Memory B cell (primary cell): ENCODE measurements around the gene VMAC.

Experiments
- ATAC-seq: fragments of 150-1000 bp; cut with Tn5 transposase; 2 replicates; pipeline ENCODE4 v1.10.0; 2021; ENCODE audit warnings: low read depth, mild to moderate bottlenecking, moderate library complexity
- DNase-seq, 2 donors: peaks; one replicate each; pipeline ENCODE4 v3.0.0; 2022; ENCODE audit warnings: low spot score in 2 of 2
- H3K27ac Mint-ChIP-seq: one replicate; pipeline ENCODE4 v1.8.0; 2022; ENCODE audit warnings: mild to moderate bottlenecking, moderate library complexity, mixed read lengths
- H3K27me3 Mint-ChIP-seq: one replicate; pipeline ENCODE4 v1.8.0; 2022; ENCODE audit warnings: mixed read lengths
- H3K36me3 Mint-ChIP-seq: one replicate; pipeline ENCODE4 v1.8.0; 2022; ENCODE audit warnings: mild to moderate bottlenecking, mixed read lengths
- H3K4me1 Mint-ChIP-seq: one replicate; pipeline ENCODE4 v1.8.0; 2022; ENCODE audit warnings: mixed read lengths
- H3K4me3 Mint-ChIP-seq: one replicate; pipeline ENCODE4 v1.8.0; 2022; ENCODE audit warnings: mild to moderate bottlenecking, moderate library complexity, mixed read lengths
- H3K9me3 Mint-ChIP-seq: one replicate; pipeline ENCODE4 v1.8.0; 2022; ENCODE audit warnings: mixed read lengths

VMAC gene

DNA sequence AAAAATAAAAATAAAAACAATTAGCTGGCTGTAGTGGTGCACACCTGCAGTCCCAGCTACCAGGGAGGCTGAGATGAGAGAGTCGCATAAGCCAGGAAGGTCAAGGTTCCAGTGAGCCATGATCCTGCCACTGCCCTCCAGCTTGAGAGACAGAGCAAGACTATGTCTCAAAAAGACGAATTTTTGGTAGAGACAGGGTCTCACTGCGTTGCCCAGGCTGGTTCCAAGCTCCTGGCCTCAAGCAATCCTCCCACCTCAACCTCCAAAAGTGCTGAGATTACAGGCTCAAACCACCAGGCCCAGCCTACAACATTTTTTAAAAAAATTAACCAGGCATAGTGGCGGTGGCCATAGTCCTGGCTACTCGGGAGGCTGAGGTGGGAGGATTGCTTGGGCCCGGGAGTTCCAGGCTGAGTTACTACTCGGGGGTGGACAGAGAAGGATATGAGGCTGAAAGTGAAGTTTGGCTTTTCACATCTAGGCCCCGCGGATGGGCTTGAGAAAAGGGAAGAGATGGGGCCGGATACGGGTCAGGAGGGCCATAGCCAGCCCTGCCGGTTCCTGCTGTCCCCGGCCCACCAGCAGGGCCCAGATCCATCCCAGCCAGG, 11.3 kb upstream of the VMAC start:
- H3K27me3 Mint-ChIP-seq: peaks cover 5% of the 10 kb centered on the region
- DNase-seq: no peak
- peaks cover 5% of the 10 kb centered on the region for H3K36me3 Mint-ChIP-seq
- no peak overlapping the region for H3K4me3 Mint-ChIP-seq
- peaks cover 7% of the 10 kb centered on the region for H3K4me1 Mint-ChIP-seq
- H3K9me3 Mint-ChIP-seq: no peaks in the 10 kb centered on the region
- ATAC-seq: no peak
- no peak overlapping the region for H3K27ac Mint-ChIP-seq

DNA sequence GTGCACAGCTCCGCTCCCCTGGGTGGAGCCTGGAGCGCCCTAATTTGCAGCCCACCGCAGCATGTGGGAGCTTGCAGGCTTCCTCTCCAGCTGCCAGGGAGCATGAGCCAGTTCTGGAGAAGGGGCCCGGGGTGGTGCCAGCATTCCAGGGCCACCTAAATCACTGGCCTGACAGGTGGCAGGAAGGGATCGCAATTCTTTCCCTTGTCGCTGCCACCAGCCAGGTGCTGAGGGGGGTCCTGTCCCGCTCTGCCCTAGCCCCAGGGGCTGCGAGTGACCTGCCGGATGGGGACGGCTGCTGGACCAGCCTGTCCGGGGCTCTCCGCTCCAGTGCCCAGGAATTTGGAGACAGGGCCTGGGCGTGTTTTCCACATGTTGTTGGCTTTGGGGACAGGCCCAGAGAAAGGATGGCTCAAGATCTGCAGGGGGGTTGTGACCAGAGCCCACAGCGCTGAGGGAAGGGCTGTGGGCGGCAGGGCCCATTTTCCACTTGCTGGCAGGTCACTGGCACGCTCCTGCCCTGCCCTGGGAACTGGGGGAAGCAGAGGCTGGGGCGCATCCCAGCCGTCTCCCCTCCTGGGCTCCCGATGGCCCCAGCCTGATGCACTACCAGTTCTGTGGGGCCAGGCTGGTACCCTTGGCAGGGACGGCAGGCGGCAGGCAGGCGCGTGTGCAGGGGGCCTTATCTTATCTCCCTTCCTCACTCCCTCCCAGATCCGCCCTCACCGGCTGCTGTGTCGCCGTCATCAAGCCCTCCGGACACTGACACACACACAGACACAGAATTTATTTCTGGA, 10.6 kb upstream of the VMAC start:
- H3K9me3 Mint-ChIP-seq: no peaks in the 10 kb centered on the region
- H3K4me3 Mint-ChIP-seq: no peak overlapping the region
- DNase-seq (no peak), ATAC-seq (no peak)
- peaks cover 5% of the 10 kb centered on the region for H3K27me3 Mint-ChIP-seq
- H3K4me1 Mint-ChIP-seq: peaks cover 7% of the 10 kb centered on the region
- peaks cover 5% of the 10 kb centered on the region for H3K36me3 Mint-ChIP-seq
- no peak overlapping the region for H3K27ac Mint-ChIP-seq

DNA sequence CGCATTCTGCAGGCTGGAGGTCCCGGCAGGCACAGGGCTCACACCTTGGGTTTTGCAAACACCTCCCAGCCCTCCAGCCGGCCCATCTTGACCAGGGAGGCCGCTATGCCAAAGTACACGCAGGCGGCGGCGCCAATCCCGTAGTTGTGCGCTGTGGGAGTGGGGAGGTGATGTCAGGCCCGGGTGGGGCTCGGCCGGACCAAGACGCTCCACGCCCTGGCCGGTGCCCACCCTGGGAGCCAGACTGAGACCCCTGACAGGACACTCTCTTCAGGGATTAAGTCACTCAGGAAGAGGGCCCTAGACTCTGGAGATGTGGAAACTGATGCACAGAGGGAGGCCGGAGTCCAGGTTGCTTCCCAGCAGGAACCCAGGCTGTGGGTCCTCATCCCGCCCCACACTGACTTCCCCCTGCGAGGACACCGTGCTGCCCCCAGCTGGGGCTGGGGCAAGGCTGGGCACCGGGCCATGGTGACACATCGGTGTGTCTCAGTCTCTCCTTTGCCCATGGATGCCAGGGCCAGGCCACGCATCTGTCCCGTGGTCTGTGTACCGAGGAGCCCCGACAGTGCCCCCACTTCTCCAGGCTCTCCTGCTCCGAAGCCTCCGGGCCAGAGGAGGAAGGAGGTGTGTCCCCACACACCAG, 9.8 kb upstream of the VMAC start:
- Mint-ChIP-seq H3K4me3 (no peak overlapping the region), H3K9me3 (no peaks in the 10 kb centered on the region), H3K36me3 (peaks cover 5% of the 10 kb centered on the region), H3K27me3 (peaks cover under 1% of the 10 kb centered on the region), H3K4me1 (peaks cover 8% of the 10 kb centered on the region), H3K27ac (no peak overlapping the region)
- DNase-seq: no peak
- ATAC-seq: no peak

DNA sequence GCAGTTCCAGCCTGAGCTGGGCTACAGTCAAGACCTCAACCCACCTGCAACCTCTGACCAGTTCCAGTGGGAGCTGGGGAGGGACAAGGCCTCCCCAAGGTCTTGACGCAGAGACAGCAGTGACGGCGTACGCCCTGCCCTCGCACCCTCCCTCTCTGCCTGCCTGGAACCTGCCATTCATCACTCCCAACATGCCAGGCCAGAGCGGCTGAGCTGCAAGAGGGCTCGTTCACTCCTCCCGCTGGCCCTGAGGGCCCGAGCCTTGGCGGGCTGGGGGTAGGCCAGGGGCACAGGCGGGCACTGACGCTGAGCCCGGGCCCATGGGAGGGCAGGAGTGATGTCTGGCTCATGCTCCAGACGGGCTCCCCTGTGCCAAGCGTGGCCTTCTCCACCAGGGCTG, 9.3 kb upstream of the VMAC start:
- no peak for DNase-seq
- Mint-ChIP-seq H3K4me3 (no peak overlapping the region), H3K36me3 (peaks cover 9% of the 10 kb centered on the region), H3K27ac (no peak overlapping the region), H3K27me3 (no peaks in the 10 kb centered on the region), H3K9me3 (no peaks in the 10 kb centered on the region), H3K4me1 (peaks cover 13% of the 10 kb centered on the region)
- no peak for ATAC-seq

DNA sequence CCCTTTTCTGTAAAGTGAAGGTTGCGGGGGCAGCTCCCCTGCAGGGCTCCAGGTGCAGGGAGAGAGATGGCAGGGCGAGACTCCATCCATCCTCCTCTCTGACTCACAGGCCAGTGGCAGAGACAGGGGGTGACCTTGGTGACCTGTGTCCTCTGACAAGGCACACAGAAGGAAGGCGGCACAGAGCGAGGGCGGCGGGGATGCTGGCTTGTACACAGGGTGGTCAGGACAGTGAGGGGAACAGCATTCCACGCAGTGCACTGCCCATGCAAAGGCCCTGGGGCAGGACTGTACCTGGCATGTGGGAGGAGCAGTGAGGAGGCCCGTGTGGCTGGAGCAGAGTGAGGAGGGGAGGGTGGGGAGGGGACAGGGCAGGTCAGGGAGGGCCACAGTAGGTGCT, 8.8 kb upstream of the VMAC start:
- DNase-seq: no peak
- Mint-ChIP-seq H3K27ac (no peak overlapping the region), H3K4me1 (peaks cover 13% of the 10 kb centered on the region), H3K27me3 (no peaks in the 10 kb centered on the region), H3K36me3 (peaks cover 9% of the 10 kb centered on the region), H3K9me3 (no peaks in the 10 kb centered on the region), H3K4me3 (no peak overlapping the region)
- no peak for ATAC-seq

DNA sequence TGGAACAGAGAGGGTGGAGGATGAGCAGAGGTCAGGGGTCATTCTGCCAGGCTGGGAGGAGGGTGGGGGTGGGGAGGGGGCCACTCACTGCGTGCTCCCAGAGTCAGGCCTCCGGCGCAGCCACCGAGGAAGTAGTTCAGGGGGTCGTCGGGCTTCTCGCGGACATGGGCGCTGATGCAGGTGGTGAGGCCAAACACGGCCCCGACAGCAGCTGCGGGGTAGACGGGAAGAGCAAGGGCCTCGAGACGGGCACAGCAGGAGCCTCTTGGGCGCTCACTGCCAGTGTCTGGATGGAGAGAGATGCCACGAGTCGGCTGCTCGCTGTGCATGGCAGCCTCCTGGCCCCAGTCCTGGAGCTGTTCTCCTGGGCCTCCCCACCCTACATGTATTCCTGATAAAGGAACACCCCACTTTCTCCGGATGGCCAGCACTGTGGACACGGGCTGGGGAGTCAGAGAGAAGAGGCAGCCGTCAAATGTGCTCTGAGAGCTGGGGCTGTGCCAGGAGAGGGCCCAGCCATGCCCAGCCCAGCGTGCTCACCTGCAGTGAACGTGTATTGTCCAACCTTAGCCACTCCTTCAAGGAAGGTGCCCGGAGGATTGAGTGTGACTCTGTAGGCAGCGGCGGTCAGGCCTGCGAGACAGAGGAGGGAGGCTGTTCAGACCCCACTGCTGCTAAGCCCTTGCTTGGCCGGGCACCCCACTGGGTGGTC, 8.2 kb upstream of the VMAC start:
- peaks cover 12% of the 10 kb centered on the region for H3K36me3 Mint-ChIP-seq
- no peaks in the 10 kb centered on the region for H3K27me3 Mint-ChIP-seq
- no peak overlapping the region for H3K27ac Mint-ChIP-seq
- peaks cover 16% of the 10 kb centered on the region for H3K4me1 Mint-ChIP-seq
- DNase-seq (no peak), ATAC-seq (no peak)
- no peaks in the 10 kb centered on the region for H3K9me3 Mint-ChIP-seq
- H3K4me3 Mint-ChIP-seq: no peak overlapping the region

DNA sequence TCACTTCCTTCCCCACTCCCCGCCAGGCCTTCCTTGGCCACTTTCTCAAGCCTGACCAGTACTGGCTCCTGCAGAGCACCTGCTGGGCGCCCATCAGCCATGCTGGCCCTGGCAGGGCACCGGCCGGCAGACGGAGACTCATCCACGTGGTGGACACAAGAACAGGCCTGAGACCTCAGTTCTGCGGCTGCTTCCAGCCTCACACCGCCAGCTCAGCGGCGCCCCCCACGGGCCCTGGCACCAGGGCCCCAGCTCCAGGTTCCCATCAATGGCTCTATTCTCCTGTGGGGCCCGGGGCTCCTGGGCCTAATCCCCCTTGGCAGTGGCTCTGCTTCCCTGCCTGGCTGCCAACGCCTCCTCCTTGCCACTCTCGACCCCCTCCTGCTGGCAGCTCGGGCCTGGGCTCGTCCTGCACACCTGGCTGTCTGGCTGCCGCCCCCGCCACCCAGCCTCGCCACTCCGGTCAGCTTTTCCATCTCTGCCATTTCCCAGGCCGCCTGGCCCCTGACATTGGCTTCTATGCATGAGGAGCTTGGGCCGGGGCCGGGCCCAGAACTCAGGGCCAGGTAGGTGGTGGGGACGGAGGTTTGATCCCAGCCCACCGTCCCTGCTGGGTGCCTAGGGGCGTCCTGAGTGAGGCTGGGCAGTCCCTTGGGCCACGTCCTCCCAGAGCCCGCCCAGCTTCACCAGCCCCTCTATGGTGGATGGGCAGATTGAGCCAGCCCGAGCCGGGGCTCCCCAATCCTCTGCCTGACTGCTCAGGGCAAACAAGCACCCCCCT, 7.3 kb upstream of the VMAC start:
- peaks cover 12% of the 10 kb centered on the region for H3K36me3 Mint-ChIP-seq
- H3K9me3 Mint-ChIP-seq: no peaks in the 10 kb centered on the region
- H3K27me3 Mint-ChIP-seq: no peaks in the 10 kb centered on the region
- ATAC-seq (no peak), DNase-seq (no peak)
- H3K27ac Mint-ChIP-seq: no peak overlapping the region
- H3K4me3 Mint-ChIP-seq: no peak overlapping the region
- H3K4me1 Mint-ChIP-seq: peaks cover 13% of the 10 kb centered on the region

DNA sequence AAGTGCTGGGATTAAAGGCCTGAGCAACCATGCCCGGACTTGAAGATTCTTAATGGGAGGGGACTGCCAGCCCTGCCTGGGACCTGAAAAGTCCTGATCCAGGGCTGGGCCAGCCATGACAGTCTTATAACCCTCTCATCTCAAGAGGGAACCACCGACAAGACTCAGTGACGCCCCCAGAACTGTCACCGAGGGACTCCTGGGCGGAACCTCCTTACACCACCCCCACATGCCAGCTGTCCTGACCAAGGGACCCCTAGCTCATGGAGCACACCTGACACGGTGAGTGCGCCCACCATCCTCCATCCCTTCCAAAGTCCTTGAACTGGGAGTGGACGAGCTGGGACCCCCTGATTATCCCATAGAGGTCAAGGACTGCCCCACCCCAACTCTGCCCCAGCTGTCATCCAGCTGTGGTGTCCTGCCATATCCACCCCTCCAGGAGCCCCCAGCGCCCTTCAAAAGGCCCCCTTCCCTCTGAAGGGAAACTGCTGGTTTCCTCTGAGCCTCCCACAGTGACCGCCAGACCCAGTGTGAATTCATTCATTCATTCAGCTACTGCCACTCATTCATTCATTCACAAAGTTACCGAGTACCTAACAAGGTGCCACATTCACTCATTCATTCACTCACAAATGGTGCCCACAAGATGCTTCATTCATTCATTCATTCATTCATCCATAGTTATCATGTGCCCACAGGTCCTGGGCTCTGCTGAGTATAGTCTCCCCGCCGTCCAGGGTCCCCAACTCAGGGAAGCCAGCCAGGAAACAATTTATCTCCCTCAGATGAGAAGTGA, 4.7 kb upstream of the VMAC start:
- no peak overlapping the region for H3K4me3 Mint-ChIP-seq
- no peak for DNase-seq
- peaks cover 14% of the 10 kb centered on the region for H3K36me3 Mint-ChIP-seq
- H3K27me3 Mint-ChIP-seq: no peaks in the 10 kb centered on the region
- H3K9me3 Mint-ChIP-seq: no peaks in the 10 kb centered on the region
- H3K27ac Mint-ChIP-seq: no peak overlapping the region
- H3K4me1 Mint-ChIP-seq: peaks cover 19% of the 10 kb centered on the region
- no peak for ATAC-seq

DNA sequence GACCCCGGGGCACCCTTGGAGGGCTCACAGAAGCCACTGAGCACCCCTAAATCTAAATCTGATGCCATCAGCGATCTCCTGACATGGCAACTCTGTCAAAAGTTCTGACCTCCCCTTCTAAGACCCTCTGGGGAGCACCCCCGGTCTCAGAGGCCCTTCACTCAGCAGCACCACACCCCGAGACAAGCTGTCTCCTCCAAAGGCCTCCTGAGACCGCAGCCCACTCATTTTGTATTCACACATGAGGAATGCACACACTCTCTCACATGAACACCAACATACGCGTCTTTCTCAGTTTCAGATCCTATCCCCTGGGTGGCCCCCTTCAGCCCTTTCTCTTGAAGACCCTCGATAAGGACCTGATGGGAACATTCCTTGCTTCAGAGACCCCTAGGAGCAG, 3.7 kb upstream of the VMAC start:
- Mint-ChIP-seq H3K9me3 (no peaks in the 10 kb centered on the region), H3K27ac (peak overlapping the region; percentile 59), H3K36me3 (peaks cover 11% of the 10 kb centered on the region), H3K4me1 (peaks cover 17% of the 10 kb centered on the region), H3K27me3 (no peaks in the 10 kb centered on the region), H3K4me3 (no peak overlapping the region)
- no peak for ATAC-seq
- DNase-seq: no peak

DNA sequence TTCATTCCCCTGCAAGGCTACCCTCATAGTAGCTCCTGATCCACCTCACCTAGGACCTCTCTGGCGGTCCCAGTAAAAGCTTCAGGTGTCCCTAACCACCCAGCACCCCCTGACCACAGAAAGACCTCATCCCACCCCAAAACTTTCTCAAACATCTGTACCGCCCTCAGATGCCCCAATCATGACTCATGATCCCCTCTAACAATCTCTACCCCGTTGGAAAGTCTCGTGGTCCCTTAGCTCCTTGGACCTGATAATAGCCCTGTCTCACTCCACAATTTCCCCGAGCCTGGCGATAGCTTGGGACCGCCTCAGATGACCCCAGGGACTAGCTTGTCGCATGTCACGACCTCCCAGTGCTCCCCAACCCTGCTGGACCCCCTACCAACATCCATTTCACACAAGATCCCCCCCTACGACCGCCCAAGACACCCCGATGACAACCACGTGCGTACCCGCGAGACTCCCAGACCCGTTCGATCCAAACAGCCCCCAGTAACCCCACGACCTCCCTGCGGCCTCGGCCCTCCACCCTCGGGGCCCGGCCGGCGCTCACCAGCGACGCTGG, 1.5 kb upstream of the VMAC start:
- Mint-ChIP-seq H3K27me3 (no peaks in the 10 kb centered on the region), H3K4me3 (peak overlapping the region; percentile 97), H3K36me3 (peaks cover 10% of the 10 kb centered on the region), H3K27ac (peak overlapping the region; percentile 97), H3K9me3 (no peaks in the 10 kb centered on the region), H3K4me1 (peaks cover 25% of the 10 kb centered on the region)
- DNase-seq (no peak), ATAC-seq (no peak)

DNA sequence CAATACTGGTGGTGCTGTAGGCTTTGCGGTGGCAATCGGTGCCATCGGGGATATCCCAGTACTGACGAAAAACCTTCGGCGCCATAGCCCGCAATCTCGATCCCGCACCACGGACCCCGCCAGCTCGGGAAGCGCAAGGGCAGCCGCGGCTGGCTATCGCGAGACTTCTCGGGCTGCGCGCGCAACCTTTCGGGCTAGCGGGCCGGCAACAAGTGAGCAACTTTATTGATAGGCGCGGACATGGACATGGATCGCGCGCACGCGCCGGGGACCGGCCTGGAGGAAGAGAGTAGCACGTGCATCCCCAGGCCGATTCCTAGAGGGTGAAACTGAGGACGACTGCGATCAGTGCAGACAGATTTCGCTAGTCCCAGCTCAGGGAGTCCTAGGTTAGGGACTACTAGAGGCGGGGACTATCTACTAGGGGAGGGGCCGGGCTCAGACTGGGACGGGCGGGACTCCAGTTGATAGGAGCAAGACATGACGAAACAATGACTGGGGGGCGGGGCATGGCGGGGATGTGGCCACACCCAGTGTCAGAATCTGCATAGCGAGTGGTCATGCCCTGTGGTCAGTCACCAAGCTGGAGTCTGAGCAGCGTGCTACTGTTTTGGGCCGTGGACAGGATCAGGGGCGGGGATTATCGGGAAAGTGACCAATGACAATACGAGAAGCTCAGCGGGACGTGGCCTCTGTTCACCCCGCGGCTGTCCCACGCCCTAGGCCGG, 884 bp upstream of the VMAC start, which contains the start of gene NDUFA11:
Gene NDUFA11 (minus strand): TSS at position 167 of the 728 bp plus-strand sequence. CDS start 82 bp downstream, at position 85.
- Mint-ChIP-seq H3K36me3 (peaks cover 10% of the 10 kb centered on the region), H3K4me3 (peak within 1 kb of the TSS; percentile 97), H3K27me3 (no peaks in the 10 kb centered on the region), H3K27ac (peak within 1 kb of the TSS; percentile 97), H3K9me3 (no peaks in the 10 kb centered on the region), H3K4me1 (peaks cover 25% of the 10 kb centered on the region)
- DNase-seq (peak; percentile 96 to 98), ATAC-seq (peak; percentile 53)

DNA sequence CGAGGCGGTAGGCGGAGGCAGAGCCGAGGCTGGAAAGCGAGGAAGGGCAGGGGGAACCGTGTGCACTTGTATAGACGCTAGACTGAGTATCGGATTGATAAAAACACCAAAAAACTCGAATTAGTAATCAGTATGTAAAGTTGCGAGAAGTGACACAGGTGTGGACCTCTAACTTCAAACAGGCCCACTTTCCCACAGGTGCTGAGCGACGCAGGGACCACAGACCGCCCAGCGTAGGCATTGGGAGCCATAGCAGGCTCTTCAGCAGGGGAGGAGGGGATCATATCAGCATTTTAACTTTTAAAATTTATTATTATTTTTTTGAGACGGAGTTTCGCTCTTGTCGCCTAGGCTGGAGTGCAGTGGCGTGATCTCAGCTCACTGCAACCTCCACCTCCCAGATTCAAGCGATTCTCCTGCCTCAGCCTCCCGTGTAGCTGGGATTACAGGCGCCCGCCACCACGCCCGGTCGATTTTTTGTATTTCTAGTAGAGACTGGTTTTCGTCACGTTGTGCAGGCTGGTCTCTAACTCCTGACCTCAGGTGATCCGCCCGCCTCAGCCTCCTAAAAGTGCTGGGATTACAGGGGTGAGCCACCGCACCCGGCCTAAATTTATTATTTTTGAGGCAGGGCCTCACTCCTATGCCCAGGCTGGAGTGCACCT, 574 bp downstream of the VMAC start:
- no peak for ATAC-seq
- H3K4me1 Mint-ChIP-seq: peaks cover 20% of the 10 kb centered on the region
- H3K9me3 Mint-ChIP-seq: no peaks in the 10 kb centered on the region
- H3K36me3 Mint-ChIP-seq: peaks cover 8% of the 10 kb centered on the region
- no peak overlapping the region for H3K27ac Mint-ChIP-seq
- no peaks in the 10 kb centered on the region for H3K27me3 Mint-ChIP-seq
- H3K4me3 Mint-ChIP-seq: peak overlapping the region; percentile 97
- no peak for DNase-seq
